Measurements from ENCODE around the gene HSPB7. TPM values are rescaled to one million over a fixed set of nuclear protein-coding genes. Genes with fewer than 3 reads are reported as not detected.
A peak's percentile ranks its signal among the peaks of the same experiment; 100 is the strongest.

Gene HSPB7
- total RNA-seq, 5 donors from 2014 or later (not counting 1 experiment from before 2014, with no cell fraction given): 0.19 TPM; not detected in 4

- Histone ChIP-seq H3K9me3 (no peaks in the 10 kb centered on the region), H3K4me3 (ENCODE audit: control insufficient read depth in 1 of 2, extremely low read depth in 1 of 2, low read length in 1 of 2) (no peak overlapping the region), H3K4me1 (ENCODE audit: control insufficient read depth in 1 of 2, extremely low read depth in 1 of 2, insufficient read depth in 2 of 2, low read length in 2 of 2) (peaks cover 3 to 13% of the 10 kb centered on the region in 2 experiments), H3K27ac (ENCODE audit: low read length) (no peak overlapping the region), H3K36me3 (ENCODE audit: control insufficient read depth in 2 of 2, extremely low read depth in 1 of 2, insufficient read depth in 1 of 2, low read length in 1 of 2) (no peaks in the 10 kb centered on the region), H3K27me3 (replicated peaks in 1 of 2; ENCODE audit: control insufficient read depth in 2 of 2, extremely low read depth in 1 of 2, insufficient read depth in 2 of 2, low read length in 1 of 2) (peaks cover 0 to 52% of the 10 kb centered on the region in 2 experiments)
- WGBS (ENCODE audit: insufficient coverage): 78% methylated on average over 9 of the region's 23 CpGs
- POLR2A ChIA-PET: interaction anchor here in 1 of 2 donors (0.6 kb wide), 1 partner anchor 136 kb away, joined by 4 read pairs; no protein-coding TSS in a partner anchor
- CTCF ChIA-PET: interaction anchor here in 1 of 2 donors (0.5 kb wide), 1 partner anchor 15 kb away, joined by 3 read pairs; no protein-coding TSS in a partner anchor
- ATAC-seq (replicated peaks in 1 of 4): no peak
- Mint-ChIP-seq H3K4me1 (peaks cover 4 to 7% (median 5%) of the 10 kb centered on the region in 3 donors), H3K9me3 (no peaks in the 10 kb centered on the region), H3K27ac (no peak overlapping the region), H3K27me3 (peaks cover 0 to 21% of the 10 kb centered on the region in 2 donors), H3K4me3 (no peak overlapping the region), H3K36me3 (no peaks in the 10 kb centered on the region)
- no peak for DNase-seq
These were observed 1.6 kb downstream of the HSPB7 start for GRCh38 chr1:16015960-16016901.

- ATAC-seq (replicated peaks in 1 of 4): no peak
- peaks cover 3 to 13% of the 10 kb centered on the region in 2 experiments for H3K4me1 ChIP-seq (ENCODE audit: control insufficient read depth in 1 of 2, extremely low read depth in 1 of 2, insufficient read depth in 2 of 2, low read length in 2 of 2)
- Mint-ChIP-seq H3K4me3 (no peak overlapping the region), H3K9me3 (no peaks in the 10 kb centered on the region), H3K4me1 (peaks cover 4 to 7% (median 5%) of the 10 kb centered on the region in 3 donors), H3K36me3 (no peaks in the 10 kb centered on the region), H3K27ac (no peak overlapping the region), H3K27me3 (peaks cover 3 to 21% of the 10 kb centered on the region in 2 donors)
- DNase-seq: no peak
- H3K27me3 ChIP-seq (replicated peaks in 1 of 2; ENCODE audit: control insufficient read depth in 2 of 2, extremely low read depth in 1 of 2, insufficient read depth in 2 of 2, low read length in 1 of 2): peaks cover 0 to 52% of the 10 kb centered on the region in 2 experiments
- POLR2A ChIA-PET: no interaction called here
- no peaks in the 10 kb centered on the region for H3K36me3 ChIP-seq (ENCODE audit: control insufficient read depth in 2 of 2, extremely low read depth in 1 of 2, insufficient read depth in 1 of 2, low read length in 1 of 2)
- no peaks in the 10 kb centered on the region for H3K9me3 ChIP-seq
- WGBS (ENCODE audit: insufficient coverage): 93% methylated on average over 25 of the region's 25 CpGs
- H3K4me3 ChIP-seq (ENCODE audit: control insufficient read depth in 1 of 2, extremely low read depth in 1 of 2, low read length in 1 of 2): no peak overlapping the region
- CTCF ChIA-PET: no interaction called here
- no peak overlapping the region for H3K27ac ChIP-seq (ENCODE audit: low read length)
These were observed 2.4 kb downstream of the HSPB7 start for GRCh38 chr1:16015491-16015890.

DNA sequence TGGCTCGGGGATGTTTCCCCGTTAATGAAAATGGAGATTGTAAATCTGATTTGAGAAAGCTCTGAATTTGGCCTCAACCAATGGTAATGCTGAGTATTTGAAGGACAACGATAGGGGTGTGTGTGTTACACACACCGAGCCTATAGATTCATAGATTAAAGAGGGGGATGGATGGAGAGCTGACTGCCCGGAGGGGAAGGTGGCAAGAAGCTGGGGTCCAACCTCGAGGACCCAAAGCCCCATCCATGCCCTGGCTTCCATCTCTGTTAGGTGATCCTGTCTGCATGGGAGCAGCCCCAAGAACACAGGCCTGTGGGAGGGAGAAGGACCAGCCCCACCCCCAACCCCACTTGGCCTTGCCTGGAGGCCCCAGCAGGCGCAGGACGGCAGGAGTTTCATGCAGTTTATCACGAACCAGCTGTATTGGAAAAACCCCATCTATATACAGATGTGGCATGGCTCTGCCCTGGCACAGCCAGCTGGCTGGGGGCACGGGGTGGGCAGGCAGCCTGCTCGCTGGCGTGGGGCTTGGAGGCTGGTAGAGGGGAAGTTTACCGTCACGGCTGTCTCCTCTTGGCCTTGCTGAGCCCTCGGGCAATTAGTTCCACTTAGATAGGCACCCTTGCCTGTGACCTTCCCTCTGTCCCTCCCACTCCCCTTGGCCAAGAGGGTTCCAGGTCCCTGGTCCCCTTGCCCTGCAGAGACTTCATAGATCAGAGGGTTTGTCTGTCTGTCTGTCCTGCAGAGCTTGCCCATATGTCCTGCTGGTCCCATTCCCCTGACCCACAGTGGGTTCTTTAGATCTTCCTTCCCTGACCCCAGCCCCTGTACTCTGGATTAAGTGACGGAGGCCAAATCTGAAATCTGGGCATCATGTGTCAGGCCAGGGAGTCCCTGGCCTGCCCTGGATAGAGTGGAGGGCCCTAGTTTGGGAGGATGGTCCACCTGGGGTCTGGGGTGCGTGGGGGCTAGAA lies 3.0 kb downstream of the HSPB7 start:
- ChIA-PET POLR2A (no interaction called here), CTCF (no interaction called here)
- ATAC-seq (replicated peaks in 1 of 4): no peak
- Histone ChIP-seq H3K36me3 (ENCODE audit: control insufficient read depth in 2 of 2, extremely low read depth in 1 of 2, insufficient read depth in 1 of 2, low read length in 1 of 2) (no peaks in the 10 kb centered on the region), H3K9me3 (no peaks in the 10 kb centered on the region), H3K4me3 (ENCODE audit: control insufficient read depth in 1 of 2, extremely low read depth in 1 of 2, low read length in 1 of 2) (no peak overlapping the region), H3K27ac (ENCODE audit: low read length) (no peak overlapping the region), H3K4me1 (ENCODE audit: control insufficient read depth in 1 of 2, extremely low read depth in 1 of 2, insufficient read depth in 2 of 2, low read length in 2 of 2) (peaks cover 3 to 13% of the 10 kb centered on the region in 2 experiments), H3K27me3 (replicated peaks in 1 of 2; ENCODE audit: control insufficient read depth in 2 of 2, extremely low read depth in 1 of 2, insufficient read depth in 2 of 2, low read length in 1 of 2) (peaks cover 0 to 55% of the 10 kb centered on the region in 2 experiments)
- Mint-ChIP-seq H3K27me3 (peaks cover 3 to 21% of the 10 kb centered on the region in 2 donors), H3K4me1 (peaks cover 4 to 7% (median 5%) of the 10 kb centered on the region in 3 donors), H3K9me3 (no peaks in the 10 kb centered on the region), H3K27ac (no peak overlapping the region), H3K36me3 (no peaks in the 10 kb centered on the region), H3K4me3 (no peak overlapping the region)
- 84% methylated on average over 6 of the region's 17 CpGs for WGBS (ENCODE audit: insufficient coverage)
- DNase-seq: no peak

DNA sequence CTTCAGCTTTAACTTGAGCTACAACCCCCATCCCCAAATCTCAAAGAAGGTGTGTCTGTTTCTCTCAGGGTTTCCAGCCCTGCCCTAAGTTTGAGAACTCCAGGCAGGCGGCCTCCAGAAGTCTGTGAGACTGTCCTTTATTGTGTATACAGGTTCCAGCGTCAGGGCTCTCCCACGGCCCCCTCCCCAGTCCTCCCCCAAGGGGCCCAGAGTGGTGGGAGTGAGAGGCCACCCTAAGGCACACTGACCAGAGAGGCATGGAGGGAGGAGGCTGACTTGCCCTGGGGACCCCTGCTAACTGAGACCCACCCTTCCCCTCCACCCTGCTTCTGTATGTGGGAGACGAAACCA lies 4.0 kb downstream of the HSPB7 start:
- peaks cover 4 to 7% (median 5%) of the 10 kb centered on the region in 3 donors for H3K4me1 Mint-ChIP-seq
- no CpG with 5 or more reads among the region's 4 CpGs for WGBS (ENCODE audit: insufficient coverage)
- H3K27ac Mint-ChIP-seq: no peak overlapping the region
- ATAC-seq (replicated peaks in 1 of 4): no peak
- Histone ChIP-seq H3K9me3 (no peaks in the 10 kb centered on the region), H3K36me3 (ENCODE audit: control insufficient read depth in 2 of 2, extremely low read depth in 1 of 2, insufficient read depth in 1 of 2, low read length in 1 of 2) (no peaks in the 10 kb centered on the region), H3K27ac (ENCODE audit: low read length) (no peak overlapping the region), H3K4me3 (ENCODE audit: control insufficient read depth in 1 of 2, extremely low read depth in 1 of 2, low read length in 1 of 2) (no peak overlapping the region), H3K4me1 (ENCODE audit: control insufficient read depth in 1 of 2, extremely low read depth in 1 of 2, insufficient read depth in 2 of 2, low read length in 2 of 2) (peaks cover 3 to 13% of the 10 kb centered on the region in 2 experiments), H3K27me3 (replicated peaks in 1 of 2; ENCODE audit: control insufficient read depth in 2 of 2, extremely low read depth in 1 of 2, insufficient read depth in 2 of 2, low read length in 1 of 2) (peaks cover 0 to 56% of the 10 kb centered on the region in 2 experiments)
- no peaks in the 10 kb centered on the region for H3K36me3 Mint-ChIP-seq
- no peaks in the 10 kb centered on the region for H3K9me3 Mint-ChIP-seq
- no peak for DNase-seq
- H3K27me3 Mint-ChIP-seq: peaks cover 3 to 21% of the 10 kb centered on the region in 2 donors
- POLR2A ChIA-PET: no interaction called here
- peak overlapping the region in 1 of 3 donors; percentile 52 for H3K4me3 Mint-ChIP-seq
- CTCF ChIA-PET: no interaction called here

DNA sequence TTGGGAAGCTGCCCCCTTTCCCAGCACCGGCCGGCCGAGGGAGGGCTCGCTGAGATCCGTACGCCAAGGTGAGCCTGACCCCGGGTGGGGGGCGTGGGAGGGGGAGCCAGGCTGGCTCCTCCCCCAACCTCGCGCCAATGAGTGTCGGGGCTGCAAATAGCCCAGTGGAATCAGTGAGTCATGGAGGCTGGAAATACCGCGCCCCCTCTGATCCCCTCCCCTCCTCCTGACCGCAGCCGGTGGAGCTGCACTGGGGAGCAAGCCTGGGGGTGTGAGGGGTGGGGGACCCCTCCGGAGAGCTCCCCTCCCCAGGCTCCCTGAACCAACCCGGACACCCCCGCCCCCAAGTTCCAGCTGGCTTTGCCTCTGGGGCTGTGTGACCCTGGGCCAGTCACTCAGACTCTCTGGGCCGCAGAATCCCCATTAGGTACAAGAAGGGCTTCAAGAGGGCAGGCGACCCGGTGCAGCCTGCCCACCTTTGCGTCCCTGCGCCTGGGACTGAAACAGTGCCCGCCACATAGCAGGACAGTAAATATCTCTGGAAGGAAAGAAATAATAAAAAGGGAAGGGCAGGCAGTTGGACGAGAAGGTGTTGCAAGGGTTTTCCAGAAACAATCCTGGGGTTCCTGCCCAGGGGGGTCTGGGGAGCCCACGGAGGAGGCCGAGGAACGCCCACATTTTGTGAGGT lies 4.5 kb downstream of the HSPB7 start:
- CTCF ChIA-PET: no interaction called here
- Histone ChIP-seq H3K27me3 (replicated peaks in 1 of 2; ENCODE audit: control insufficient read depth in 2 of 2, extremely low read depth in 1 of 2, insufficient read depth in 2 of 2, low read length in 1 of 2) (peaks cover 0 to 54% of the 10 kb centered on the region in 2 experiments), H3K4me1 (ENCODE audit: control insufficient read depth in 1 of 2, extremely low read depth in 1 of 2, insufficient read depth in 2 of 2, low read length in 2 of 2) (peaks cover 3 to 13% of the 10 kb centered on the region in 2 experiments), H3K9me3 (no peaks in the 10 kb centered on the region), H3K4me3 (ENCODE audit: control insufficient read depth in 1 of 2, extremely low read depth in 1 of 2, low read length in 1 of 2) (peak overlapping the region in 1 of 2 donors; percentile 29), H3K36me3 (ENCODE audit: control insufficient read depth in 2 of 2, extremely low read depth in 1 of 2, insufficient read depth in 1 of 2, low read length in 1 of 2) (no peaks in the 10 kb centered on the region), H3K27ac (ENCODE audit: low read length) (no peak overlapping the region)
- Mint-ChIP-seq H3K36me3 (no peaks in the 10 kb centered on the region), H3K27ac (no peak overlapping the region), H3K27me3 (peaks cover 3 to 21% of the 10 kb centered on the region in 2 donors), H3K4me1 (peaks cover 4 to 7% (median 5%) of the 10 kb centered on the region in 3 donors), H3K9me3 (no peaks in the 10 kb centered on the region), H3K4me3 (peak overlapping the region in 1 of 3 donors; percentile 52)
- 70% methylated on average over 10 of the region's 28 CpGs for WGBS (ENCODE audit: insufficient coverage)
- POLR2A ChIA-PET: no interaction called here
- peak; percentile 47 to 49 (median 48) for ATAC-seq (replicated peaks in 1 of 4)
- peak in 5 of 35 experiments; percentile 9 to 37 (median 15) for DNase-seq
